ENCODE data around the gene COL16A1. TPM values are rescaled to one million over a fixed set of nuclear protein-coding genes. Genes with fewer than 3 reads are reported as not detected.

Gene COL16A1
- total RNA-seq, 6 donors from 2014 or later, result 15.2 to 103 (median 40.7) TPM

DNA sequence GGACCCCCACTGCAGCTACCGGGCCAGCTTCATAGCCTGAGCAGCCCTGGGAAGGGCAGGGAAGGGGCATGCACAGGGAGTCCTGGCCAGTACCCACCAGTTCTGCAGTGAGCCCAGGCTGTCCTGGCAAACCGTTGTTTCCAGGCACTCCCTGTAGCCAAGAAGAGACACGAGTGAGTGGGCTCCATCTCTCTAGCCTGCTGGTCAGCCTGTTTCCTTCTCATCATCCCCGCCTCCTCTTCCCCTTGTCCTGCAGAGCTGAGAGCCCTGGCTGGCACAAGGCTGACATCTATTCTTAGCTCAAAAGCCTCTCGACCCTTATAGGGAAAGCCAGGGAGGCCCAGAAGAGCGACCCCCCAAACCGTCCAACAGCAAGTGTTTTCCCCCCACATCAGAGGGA lies 28.7 kb downstream of the COL16A1 start:
- Histone ChIP-seq H3K4me3 (no peak overlapping the region), H3K27ac (no peak overlapping the region)
- WGBS, 2 donors, result 63 to 71% methylated on average over 6 to 7 of the region's 7 CpGs

GRCh38 chr1:31674626-31675025 lies 29.2 kb downstream of the COL16A1 start:
- no peaks in the 10 kb centered on the region for H3K27me3 ChIP-seq
- 70 to 90% methylated on average over 8 of the region's 8 CpGs for WGBS, 2 donors
- peaks cover 10 to 17% (median 12%) of the 10 kb centered on the region in 4 donors for H3K4me1 ChIP-seq
- H3K9me3 ChIP-seq, result no peaks in the 10 kb centered on the region
- ATAC-seq (ENCODE audit: low FRiP score in 2 of 2) (no peak), DNase-seq (no peak)
- TF ChIP-seq POLR2A (IDR thresholded peaks at IDR 0.05), result no peak
- no peak for TF ChIP-seq EP300 (IDR thresholded peaks at IDR 0.05)
- TF ChIP-seq, protein P1, sequence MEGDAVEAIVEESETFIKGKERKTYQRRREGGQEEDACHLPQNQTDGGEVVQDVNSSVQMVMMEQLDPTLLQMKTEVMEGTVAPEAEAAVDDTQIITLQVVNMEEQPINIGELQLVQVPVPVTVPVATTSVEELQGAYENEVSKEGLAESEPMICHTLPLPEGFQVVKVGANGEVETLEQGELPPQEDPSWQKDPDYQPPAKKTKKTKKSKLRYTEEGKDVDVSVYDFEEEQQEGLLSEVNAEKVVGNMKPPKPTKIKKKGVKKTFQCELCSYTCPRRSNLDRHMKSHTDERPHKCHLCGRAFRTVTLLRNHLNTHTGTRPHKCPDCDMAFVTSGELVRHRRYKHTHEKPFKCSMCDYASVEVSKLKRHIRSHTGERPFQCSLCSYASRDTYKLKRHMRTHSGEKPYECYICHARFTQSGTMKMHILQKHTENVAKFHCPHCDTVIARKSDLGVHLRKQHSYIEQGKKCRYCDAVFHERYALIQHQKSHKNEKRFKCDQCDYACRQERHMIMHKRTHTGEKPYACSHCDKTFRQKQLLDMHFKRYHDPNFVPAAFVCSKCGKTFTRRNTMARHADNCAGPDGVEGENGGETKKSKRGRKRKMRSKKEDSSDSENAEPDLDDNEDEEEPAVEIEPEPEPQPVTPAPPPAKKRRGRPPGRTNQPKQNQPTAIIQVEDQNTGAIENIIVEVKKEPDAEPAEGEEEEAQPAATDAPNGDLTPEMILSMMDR (IDR thresholded peaks at IDR 0.05), result no peak
- no peak for TF ChIP-seq POLR2AphosphoS5 (IDR thresholded peaks at IDR 0.05)
- H3K4me3 ChIP-seq, result no peak overlapping the region
- no peak overlapping the region for H3K27ac ChIP-seq
- peaks cover 0 to 2% (median 0%) of the 10 kb centered on the region in 4 donors for H3K36me3 ChIP-seq

More for the DNA sequence above, 28.7 kb downstream of the COL16A1 start:
- ATAC-seq (ENCODE audit: low FRiP score in 2 of 2), result no peak
- Histone ChIP-seq H3K36me3 (peaks cover 0 to 7% (median 0%) of the 10 kb centered on the region in 4 donors), H3K9me3 (no peaks in the 10 kb centered on the region), H3K4me1 (peaks cover 5 to 11% (median 7%) of the 10 kb centered on the region in 4 donors), H3K27me3 (no peaks in the 10 kb centered on the region)
- no peak for DNase-seq
- TF ChIP-seq POLR2AphosphoS5 (IDR thresholded peaks at IDR 0.05) (no peak), EP300 (IDR thresholded peaks at IDR 0.05) (no peak), POLR2A (IDR thresholded peaks at IDR 0.05) (no peak)
- TF ChIP-seq, protein P1 (IDR thresholded peaks at IDR 0.05), result no peak

- 87 to 95% methylated on average over 9 of the region's 9 CpGs for WGBS, 2 donors
- Histone ChIP-seq H3K4me1 (peaks cover 15 to 22% (median 15%) of the 10 kb centered on the region in 4 donors), H3K27me3 (no peaks in the 10 kb centered on the region), H3K9me3 (no peaks in the 10 kb centered on the region), H3K27ac (no peak overlapping the region), H3K36me3 (no peaks in the 10 kb centered on the region), H3K4me3 (no peak overlapping the region)
- DNase-seq (no peak), ATAC-seq (ENCODE audit: low FRiP score in 2 of 2) (no peak)
- TF ChIP-seq, protein P1 (IDR thresholded peaks at IDR 0.05), result no peak
- TF ChIP-seq EP300 (IDR thresholded peaks at IDR 0.05) (no peak), POLR2A (IDR thresholded peaks at IDR 0.05) (no peak), POLR2AphosphoS5 (IDR thresholded peaks at IDR 0.05) (no peak)
Observed at GRCh38 chr1:31673433-31673832, 30.4 kb downstream of the COL16A1 start.

GRCh38 chr1:31672986-31673385 lies 30.8 kb downstream of the COL16A1 start:
- Histone ChIP-seq H3K36me3 (no peaks in the 10 kb centered on the region), H3K4me3 (no peak overlapping the region), H3K27ac (no peak overlapping the region), H3K9me3 (no peaks in the 10 kb centered on the region), H3K27me3 (no peaks in the 10 kb centered on the region), H3K4me1 (peaks cover 15 to 22% (median 15%) of the 10 kb centered on the region in 4 donors)
- ATAC-seq (ENCODE audit: low FRiP score in 2 of 2) (no peak), DNase-seq (no peak)
- TF ChIP-seq EP300 (IDR thresholded peaks at IDR 0.05), result no peak
- TF ChIP-seq POLR2AphosphoS5 (IDR thresholded peaks at IDR 0.05), result no peak
- TF ChIP-seq, protein P1 (IDR thresholded peaks at IDR 0.05), result no peak
- no peak for TF ChIP-seq POLR2A (IDR thresholded peaks at IDR 0.05)
- WGBS, 2 donors, result 82 to 91% methylated on average over 10 to 12 of the region's 13 CpGs

GRCh38 chr1:31671561-31672201 lies 32.1 kb downstream of the COL16A1 start:
- no peaks in the 10 kb centered on the region for H3K9me3 ChIP-seq
- H3K27ac ChIP-seq, result no peak overlapping the region
- H3K4me1 ChIP-seq, result peaks cover 16 to 22% (median 19%) of the 10 kb centered on the region in 4 donors
- H3K4me3 ChIP-seq, result no peak overlapping the region
- WGBS, 2 donors, result 82 to 84% methylated on average over 4 to 8 of the region's 8 CpGs
- H3K36me3 ChIP-seq, result no peaks in the 10 kb centered on the region
- TF ChIP-seq, protein P1 (IDR thresholded peaks at IDR 0.05), result no peak
- TF ChIP-seq POLR2AphosphoS5 (IDR thresholded peaks at IDR 0.05), result no peak
- no peak for TF ChIP-seq EP300 (IDR thresholded peaks at IDR 0.05)
- no peak for TF ChIP-seq POLR2A (IDR thresholded peaks at IDR 0.05)
- ATAC-seq (ENCODE audit: low FRiP score in 2 of 2), result no peak
- no peak for DNase-seq
- no peaks in the 10 kb centered on the region for H3K27me3 ChIP-seq
